SK-MEL-5 (cell line): ENCODE data around the gene DISC1. TPM values are rescaled to one million over a fixed set of nuclear protein-coding genes. Genes with fewer than 3 reads are reported as not detected.

Source experiments
- DNase-seq: peaks from one replicate; pipeline ENCODE4 v3.0.0-alpha.2; 2016; ENCODE audit warnings: low read depth, low spot score
- in situ Hi-C: cut with HindIII; loops from 2 replicates; pipeline ENCODE4 v1.10.0; 2016; ENCODE audit warnings: low sequenced_read_pairs, high pct_unique_total_duplicates, low pct_unique_long_range_greater_than_20kb
- total RNA-seq: library from RNA; depleted of rRNA; stranded (reverse); fragments of >200 nt; shearing (Covaris generic); gene quantifications from 2 replicates; pipeline ENCODE4 v1.2.3, GENCODE V29; 2014

Gene DISC1
- total RNA-seq, 1 experiment from 2014 or later, result 5.4 TPM

- in situ Hi-C loops, result no loop called here
- DNase-seq, result no peak
Measured at GRCh38 chr1:231702331-231702730, 75.7 kb downstream of the DISC1 start.

GRCh38 chr1:231702804-231703203 lies 76.2 kb downstream of the DISC1 start:
- in situ Hi-C loops, result no loop called here
- no peak for DNase-seq

GRCh38 chr1:231705806-231706760 lies 79.5 kb downstream of the DISC1 start:
- no peak for DNase-seq
- in situ Hi-C loops, result no loop called here

DNA sequence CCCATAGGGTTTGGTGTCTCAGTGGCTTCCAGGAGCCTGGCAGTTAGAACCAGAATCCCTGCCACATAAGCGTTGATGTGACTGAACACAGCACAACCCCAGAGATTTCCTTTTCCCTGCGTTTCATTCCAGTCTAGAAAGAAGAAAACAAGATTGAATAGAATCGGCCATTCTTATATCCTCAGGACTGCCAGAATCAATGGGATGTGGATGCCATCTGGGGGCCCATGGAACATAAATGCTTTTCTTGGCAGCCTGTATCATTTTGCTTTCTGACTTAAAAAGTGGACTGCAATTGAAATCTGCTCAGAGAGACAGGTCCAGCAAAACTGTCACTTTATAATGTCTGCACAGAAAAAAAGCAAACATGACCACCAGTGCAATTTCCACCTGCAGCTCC lies 80.3 kb downstream of the DISC1 start:
- in situ Hi-C loops, result no loop called here
- DNase-seq, result no peak

GRCh38 chr1:231707407-231707806 lies 80.8 kb downstream of the DISC1 start:
- no peak for DNase-seq
- in situ Hi-C loops, result no loop called here

DNA sequence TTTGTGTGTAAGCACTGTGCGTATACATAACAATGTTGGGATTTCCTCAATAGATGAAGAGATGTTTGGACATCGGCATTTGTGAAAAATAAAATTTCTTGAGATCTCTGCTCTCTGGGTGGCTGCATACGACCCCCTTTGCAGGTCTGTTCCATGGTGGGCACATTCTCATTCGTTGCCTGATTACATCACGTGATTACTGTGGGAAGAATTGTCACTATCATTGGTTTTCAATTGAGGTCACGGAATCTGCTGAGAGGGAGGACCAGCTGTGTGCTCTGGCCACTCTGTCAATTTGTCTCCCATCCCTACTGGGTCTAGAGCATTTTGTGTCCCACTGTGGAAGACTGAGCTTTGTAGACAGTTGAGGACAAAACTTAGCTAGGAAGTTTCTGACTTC lies 81.8 kb downstream of the DISC1 start:
- no peak for DNase-seq
- in situ Hi-C loops, result no loop called here

GRCh38 chr1:231714440-231714839 lies 87.8 kb downstream of the DISC1 start:
- in situ Hi-C loops, result no loop called here
- DNase-seq, result no peak

GRCh38 chr1:231715816-231716722 lies 89.5 kb downstream of the DISC1 start:
- in situ Hi-C loops, result no loop called here

GRCh38 chr1:231716879-231717278 lies 90.3 kb downstream of the DISC1 start:
- in situ Hi-C loops, result no loop called here
- DNase-seq, result no peak

More at GRCh38 chr1:231715816-231716722, 89.5 kb downstream of the DISC1 start:
- no peak for DNase-seq

- in situ Hi-C loops, result no loop called here
- DNase-seq, result no peak
Measured at GRCh38 chr1:231719485-231720183, 93.0 kb downstream of the DISC1 start.

DNA sequence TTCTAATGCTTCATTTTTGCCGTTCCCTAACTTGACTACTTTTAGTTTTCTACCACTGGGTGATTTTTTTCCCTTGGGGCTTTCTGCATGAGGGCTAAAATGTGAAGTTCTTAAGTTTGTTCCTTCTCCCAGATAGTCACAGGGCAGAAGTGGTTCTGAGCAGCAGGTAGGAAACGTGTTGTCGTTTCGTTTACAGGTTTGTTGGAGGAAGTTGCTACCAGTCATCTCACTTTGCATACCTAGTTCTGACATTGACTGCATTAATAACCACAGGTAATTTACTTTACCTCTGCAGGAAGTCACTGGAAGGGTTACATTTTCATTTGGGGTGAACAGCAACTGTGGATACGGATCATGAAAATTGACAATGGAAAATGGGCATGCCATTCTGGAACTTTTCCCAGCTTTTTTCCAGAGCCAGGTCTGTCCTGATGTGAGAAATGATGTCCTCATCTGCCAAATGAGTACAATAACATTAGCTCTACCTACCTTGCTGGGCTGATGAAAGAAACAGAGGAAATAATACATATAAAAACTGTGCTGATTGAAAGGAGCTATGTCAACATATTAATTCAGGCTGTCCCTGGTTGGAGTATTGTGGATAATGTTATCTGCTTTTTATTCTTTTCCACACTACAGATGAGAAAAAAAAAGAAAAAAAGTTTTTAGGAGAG lies 94.2 kb downstream of the DISC1 start:
- DNase-seq, result no peak
- in situ Hi-C loops, result no loop called here

GRCh38 chr1:231721436-231721835 lies 94.8 kb downstream of the DISC1 start:
- in situ Hi-C loops, result no loop called here

DNA sequence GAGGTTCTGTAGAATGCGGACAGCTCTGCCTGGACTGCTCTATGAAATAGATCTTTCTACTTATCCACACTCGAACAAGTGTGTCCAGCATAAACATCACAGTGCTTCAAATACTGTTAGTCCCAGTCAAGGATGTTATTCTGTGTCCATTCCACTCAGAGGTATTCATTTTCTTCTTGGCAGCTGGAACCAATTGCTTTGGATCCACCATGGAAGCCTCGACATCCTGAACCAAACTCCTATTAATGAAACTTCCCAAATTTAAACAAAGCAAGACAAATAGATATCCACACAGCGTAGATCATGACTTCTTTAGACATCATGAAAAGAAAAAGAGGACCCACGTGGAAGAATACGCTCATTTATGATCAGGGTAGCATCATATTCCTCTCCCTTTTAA lies 95.8 kb downstream of the DISC1 start:
- in situ Hi-C loops, result no loop called here
- no peak for DNase-seq

More at GRCh38 chr1:231721436-231721835, 94.8 kb downstream of the DISC1 start:
- no peak for DNase-seq

- in situ Hi-C loops, result no loop called here
- DNase-seq, result no peak
Measured at GRCh38 chr1:231723146-231723545, 96.6 kb downstream of the DISC1 start.

- in situ Hi-C loops, result no loop called here
Measured at GRCh38 chr1:231724041-231724440, 97.5 kb downstream of the DISC1 start.

DNA sequence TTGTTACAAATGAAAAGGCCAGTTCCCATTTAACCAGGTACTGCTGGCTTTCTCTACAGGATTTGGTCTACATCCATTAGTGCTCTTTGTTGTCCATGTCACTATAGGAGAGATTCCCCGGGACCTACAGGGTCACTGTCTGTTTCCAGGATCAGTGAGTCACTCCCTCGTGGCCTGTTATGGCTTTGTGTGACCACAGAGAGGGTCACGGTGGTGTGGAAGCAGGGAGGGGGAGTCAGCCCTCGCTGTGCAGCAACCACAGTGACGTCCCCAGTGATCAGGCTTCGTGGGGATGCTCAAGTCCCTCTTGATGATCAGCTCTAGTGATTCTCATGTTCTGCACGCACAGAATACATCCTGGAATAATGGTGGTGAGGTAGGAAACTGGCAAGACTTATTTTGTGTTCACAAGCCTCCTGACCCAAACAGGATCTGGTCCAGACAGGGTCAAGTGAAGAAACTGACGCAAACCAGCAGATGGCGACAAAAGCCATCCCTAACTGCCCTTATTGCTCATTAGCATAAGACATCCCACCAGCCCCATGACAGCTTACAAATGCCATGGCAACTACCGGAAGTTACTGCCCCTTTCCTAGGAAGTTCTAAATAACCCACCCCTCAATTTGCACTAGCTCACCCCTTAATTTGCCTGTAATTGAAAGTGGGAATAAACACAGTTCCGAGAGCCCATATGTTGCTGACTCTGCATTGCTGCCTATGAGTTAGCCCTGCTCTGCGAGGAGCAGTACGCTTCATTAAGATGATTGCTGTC lies 98.5 kb downstream of the DISC1 start:
- in situ Hi-C loops, result no loop called here
- peak; percentile 88 for DNase-seq

More at GRCh38 chr1:231724041-231724440, 97.5 kb downstream of the DISC1 start:
- no peak for DNase-seq

- in situ Hi-C loops, result no loop called here
- no peak for DNase-seq
Measured at GRCh38 chr1:231727171-231727570, 100.6 kb downstream of the DISC1 start.
